ENCODE results near the gene MARVELD1. TPM values are rescaled to one million over a fixed set of nuclear protein-coding genes. Genes with fewer than 3 reads are reported as not detected.
A peak's percentile ranks its signal among the peaks of the same experiment; 100 is the strongest.

Gene MARVELD1
- polyA plus RNA-seq, 1 experiment = 79.4 TPM

- Histone ChIP-seq H3K36me3 (ENCODE audit: control insufficient read depth, insufficient read depth, low read length) (no peaks in the 10 kb centered on the region), H3K27me3 (ENCODE audit: control insufficient read depth, insufficient read depth, low read length) (no peaks in the 10 kb centered on the region), H3K4me3 (ENCODE audit: low read depth, low read length) (peak overlapping the region; percentile 76)
- POLR2A ChIA-PET = interaction anchor here (1.0 kb wide), 1 partner anchor 45 kb away, joined by 5 read pairs; no protein-coding TSS in a partner anchor
- CTCF ChIA-PET = interaction anchor here (0.5 to 7.8 kb wide), 11 partner anchors 10 to 222 kb away, joined by 3 to 62 read pairs (median 10); partner anchors contain the start of gene MARVELD1
- no peak for TF ChIP-seq CTCF (IDR thresholded peaks at IDR 0.05; ENCODE audit: insufficient read depth, low read depth, low read length)
- no peak for DNase-seq (ENCODE audit: low read depth)
Measured at GRCh38 chr10:97686301-97686961, 27.1 kb upstream of the MARVELD1 start.

GRCh38 chr10:97686962-97687784, 26.4 kb upstream of the MARVELD1 start, which contains the start of gene AVPI1:
TSS of gene AVPI1 (minus strand) at chr10:97687241. CDS start at chr10:97679905, 7,336 bp downstream.
- no peak for TF ChIP-seq CTCF (IDR thresholded peaks at IDR 0.05; ENCODE audit: insufficient read depth, low read depth, low read length)
- DNase-seq (ENCODE audit: low read depth) = peak; percentile 92
- POLR2A ChIA-PET = interaction anchor here (0.5 to 1.1 kb wide), 6 partner anchors 27 to 46 kb away, joined by 3 to 5 read pairs (median 4); no protein-coding TSS in a partner anchor

GRCh38 chr10:97687785-97688781, 25.4 kb upstream of the MARVELD1 start:
- H3K4me3 ChIP-seq (ENCODE audit: low read depth, low read length) = peak overlapping the region; percentile 25
- peak; percentile 59 for DNase-seq (ENCODE audit: low read depth)
- no peaks in the 10 kb centered on the region for H3K27me3 ChIP-seq (ENCODE audit: control insufficient read depth, insufficient read depth, low read length)
- H3K36me3 ChIP-seq (ENCODE audit: control insufficient read depth, insufficient read depth, low read length) = no peaks in the 10 kb centered on the region
- ChIA-PET CTCF (interaction anchor here (0.9 to 7.8 kb wide), 10 partner anchors 9 to 104 kb away, joined by 3 to 62 read pairs (median 11); partner anchors contain the start of genes MARVELD1 and ZFYVE27), POLR2A (interaction anchor here (0.5 to 1.1 kb wide), 5 partner anchors 26 to 36 kb away, joined by 3 to 5 read pairs (median 3); no protein-coding TSS in a partner anchor)
- TF ChIP-seq CTCF (IDR thresholded peaks at IDR 0.05; ENCODE audit: insufficient read depth, low read depth, low read length) = no peak; the same call in 1 of the 2 replicates

More at GRCh38 chr10:97686962-97687784, 26.4 kb upstream of the MARVELD1 start, which contains the start of gene AVPI1:
- CTCF ChIA-PET = interaction anchor here (0.9 to 7.8 kb wide), 10 partner anchors 10 to 115 kb away, joined by 3 to 62 read pairs (median 10); partner anchors contain the start of genes MARVELD1 and ZFYVE27
- H3K36me3 ChIP-seq (ENCODE audit: control insufficient read depth, insufficient read depth, low read length) = no peaks in the 10 kb centered on the region
- peak within 1 kb of the TSS; percentile 76 for H3K4me3 ChIP-seq (ENCODE audit: low read depth, low read length)
- no peaks in the 10 kb centered on the region for H3K27me3 ChIP-seq (ENCODE audit: control insufficient read depth, insufficient read depth, low read length)

GRCh38 chr10:97689559-97690020, 23.9 kb upstream of the MARVELD1 start:
- POLR2A ChIA-PET = interaction anchor here (0.5 to 0.8 kb wide), 4 partner anchors 24 to 42 kb away, joined by 3 to 10 read pairs (median 8); partner anchors contain the start of gene MARVELD1

More at GRCh38 chr10:97689559-97690020, 23.9 kb upstream of the MARVELD1 start:
- TF ChIP-seq CTCF (IDR thresholded peaks at IDR 0.05; ENCODE audit: insufficient read depth, low read depth, low read length) = no peak
- Histone ChIP-seq H3K4me3 (ENCODE audit: low read depth, low read length) (no peak overlapping the region), H3K27me3 (ENCODE audit: control insufficient read depth, insufficient read depth, low read length) (no peaks in the 10 kb centered on the region), H3K36me3 (ENCODE audit: control insufficient read depth, insufficient read depth, low read length) (no peaks in the 10 kb centered on the region)
- CTCF ChIA-PET = interaction anchor here (0.8 to 7.8 kb wide), 5 partner anchors 10 to 20 kb away, joined by 3 to 62 read pairs (median 7); no protein-coding TSS in a partner anchor
- DNase-seq (ENCODE audit: low read depth) = peak; percentile 96

Measured in BJ (cell line).